ENCODE measurements around the gene LAMTOR3.
"Not testable (repeated sequence)": the region's sequence is repeated elsewhere in the genome, so short reads cannot be mapped to it uniquely, and the experiment has no call there.

DNA sequence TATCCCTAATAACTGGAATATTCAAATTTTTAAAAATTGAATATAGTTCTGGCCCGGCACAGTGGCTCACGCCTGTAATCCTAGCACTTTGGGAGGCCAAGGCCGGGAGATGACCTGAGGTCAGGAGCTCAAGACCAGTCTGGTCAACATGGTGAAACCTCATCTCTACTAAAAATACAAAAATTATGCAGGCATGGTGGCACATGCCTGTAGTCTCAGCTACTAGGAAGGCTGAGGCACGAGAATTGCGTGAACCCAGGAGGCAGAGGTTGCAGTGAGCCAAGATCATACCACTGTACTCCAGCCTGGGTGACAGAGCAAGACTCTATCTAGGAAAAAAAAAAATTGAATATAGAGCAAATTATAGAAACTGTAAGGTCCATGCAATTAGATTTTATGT is 64.2 kb downstream of the LAMTOR3 start:
- TF ChIP-seq EP300, POLR2A, POLR2AphosphoS5 (IDR thresholded peaks at IDR 0.05): not testable (repeated sequence)
- TF ChIP-seq, protein P1, sequence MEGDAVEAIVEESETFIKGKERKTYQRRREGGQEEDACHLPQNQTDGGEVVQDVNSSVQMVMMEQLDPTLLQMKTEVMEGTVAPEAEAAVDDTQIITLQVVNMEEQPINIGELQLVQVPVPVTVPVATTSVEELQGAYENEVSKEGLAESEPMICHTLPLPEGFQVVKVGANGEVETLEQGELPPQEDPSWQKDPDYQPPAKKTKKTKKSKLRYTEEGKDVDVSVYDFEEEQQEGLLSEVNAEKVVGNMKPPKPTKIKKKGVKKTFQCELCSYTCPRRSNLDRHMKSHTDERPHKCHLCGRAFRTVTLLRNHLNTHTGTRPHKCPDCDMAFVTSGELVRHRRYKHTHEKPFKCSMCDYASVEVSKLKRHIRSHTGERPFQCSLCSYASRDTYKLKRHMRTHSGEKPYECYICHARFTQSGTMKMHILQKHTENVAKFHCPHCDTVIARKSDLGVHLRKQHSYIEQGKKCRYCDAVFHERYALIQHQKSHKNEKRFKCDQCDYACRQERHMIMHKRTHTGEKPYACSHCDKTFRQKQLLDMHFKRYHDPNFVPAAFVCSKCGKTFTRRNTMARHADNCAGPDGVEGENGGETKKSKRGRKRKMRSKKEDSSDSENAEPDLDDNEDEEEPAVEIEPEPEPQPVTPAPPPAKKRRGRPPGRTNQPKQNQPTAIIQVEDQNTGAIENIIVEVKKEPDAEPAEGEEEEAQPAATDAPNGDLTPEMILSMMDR (IDR thresholded peaks at IDR 0.05), result not testable (repeated sequence)
